Sigmoid colon (tissue), 4 donors: ENCODE data around the gene UHRF2.

Source experiments
- CTCF ChIP-seq, 4 experiments: fragments of 450-650 bp in 3 of 4; fragments of 200-600 bp in 1 of 4; IDR thresholded peaks; one replicate each; pipeline ENCODE4 v1.5.1; 2016 to 2019; ENCODE audit warnings: antibody characterized with exemption in 4 of 4, mild to moderate bottlenecking in 3 of 4, moderate library complexity in 2 of 4
- EP300 ChIP-seq, 4 donors: sonication (generic); formaldehyde crosslinking; IDR thresholded peaks; one replicate each; pipeline ENCODE4 v1.6.1; 2017; ENCODE audit warnings: antibody characterized with exemption in 4 of 4
- POLR2A ChIP-seq, 2 donors: fragments of 450-650 bp; IDR thresholded peaks; one replicate each; pipeline ENCODE4 v1.6.1; 2016; ENCODE audit warnings: antibody characterized with exemption in 2 of 2, mild to moderate bottlenecking in 2 of 2, moderate library complexity in 2 of 2

DNA sequence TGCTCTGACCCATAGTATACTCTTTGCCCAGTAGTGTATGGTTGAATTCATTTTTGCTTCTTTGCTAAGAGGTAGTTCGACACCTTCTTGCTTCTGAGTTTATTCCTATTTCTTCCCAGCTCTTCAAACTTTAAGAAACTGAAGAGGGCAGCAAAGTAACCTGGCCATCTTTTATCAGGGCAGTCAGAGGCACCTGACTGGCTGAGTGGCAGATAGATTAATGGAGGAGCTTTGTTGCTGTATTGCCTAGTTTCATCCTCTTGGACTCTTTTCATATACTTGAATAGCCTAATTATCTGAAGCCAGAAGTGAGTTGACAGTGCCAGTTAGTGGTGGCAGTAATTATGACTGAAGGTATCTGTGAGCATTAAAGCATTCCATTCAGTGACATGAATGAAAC lies 82.5 kb downstream of the UHRF2 start:
- TF ChIP-seq POLR2A (IDR thresholded peaks at IDR 0.05) (no peak), EP300 (IDR thresholded peaks at IDR 0.05) (no peak), CTCF (IDR thresholded peaks at IDR 0.05) (no peak)
